Osteoblast (primary cell): ENCODE data around the gene MAP3K15. TPM values are rescaled to one million over a fixed set of nuclear protein-coding genes. Genes with fewer than 3 reads are reported as not detected.

Source experiments
- DNase-seq: peaks from one replicate; pipeline ENCODE4 v3.0.0; 2011; ENCODE audit warnings: low spot score, mixed read lengths; ENCODE audit not compliant: insufficient read length; ENCODE audit errors: missing footprints
- H2AFZ ChIP-seq: 2 replicates; pipeline ENCODE4 v1.6.0; 2011; ENCODE audit warnings: mild to moderate bottlenecking, low read length
- H3K27ac ChIP-seq: 2 replicates; pipeline ENCODE4 v1.5.1; 2011; ENCODE audit warnings: mild to moderate bottlenecking, low read depth, low read length, moderate library complexity
- H3K27me3 ChIP-seq: 2 replicates; pipeline ENCODE4 v1.6.0; 2012; ENCODE audit warnings: mild to moderate bottlenecking, control low read depth, inconsistent platforms, low read length, moderate library complexity; ENCODE audit not compliant: insufficient read depth
- H3K36me3 ChIP-seq: 2 replicates; pipeline ENCODE4 v1.5.1; 2011; ENCODE audit warnings: mild to moderate bottlenecking, low read length, control low read depth, moderate library complexity; ENCODE audit not compliant: insufficient read depth
- H3K4me1 ChIP-seq: 2 replicates; pipeline ENCODE4 v1.5.1; 2011; ENCODE audit warnings: mild to moderate bottlenecking, low read length, control low read depth, moderate library complexity; ENCODE audit not compliant: insufficient read depth
- H3K4me2 ChIP-seq: 2 replicates; pipeline ENCODE4 v1.6.0; 2011; ENCODE audit warnings: mild to moderate bottlenecking, low read length; ENCODE audit not compliant: insufficient read depth
- H3K4me3 ChIP-seq: fragments of 200-600 bp; sonication (generic); 3 replicates; pipeline ENCODE4 v1.5.1; 2012; ENCODE audit warnings: mild to moderate bottlenecking, low read length, inconsistent platforms; ENCODE audit not compliant: insufficient read depth
- H3K79me2 ChIP-seq: 2 replicates; pipeline ENCODE4 v1.6.0; 2012; ENCODE audit warnings: mild to moderate bottlenecking, low read length, control low read depth, inconsistent platforms; ENCODE audit not compliant: insufficient read depth
- H3K9me3 ChIP-seq: 2 replicates; pipeline ENCODE4 v1.5.1; 2011; ENCODE audit warnings: low read depth, low read length, control low read depth
- H4K20me1 ChIP-seq: 2 replicates; pipeline ENCODE4 v1.6.0; 2012; ENCODE audit warnings: mild to moderate bottlenecking, low read length, control low read depth; ENCODE audit not compliant: insufficient read depth
- CTCF ChIP-seq: IDR thresholded peaks from 2 replicates; pipeline ENCODE4 v1.5.1; 2011; ENCODE audit warnings: mild to moderate bottlenecking, low read depth, low read length, moderate library complexity; ENCODE audit errors: extremely low read depth
- total RNA-seq: library from RNA; depleted of rRNA; stranded (reverse); fragments of >200 nt; gene quantifications from 2 replicates; pipeline ENCODE4 v1.2.3, GENCODE V29; 2012

MAP3K15 gene
- total RNA-seq, 1 donor, result under 0.01 TPM

GRCh38 chrX:19563327-19563726 lies 48.0 kb upstream of the MAP3K15 start:
- Histone ChIP-seq H3K4me3 (no peak overlapping the region), H3K27ac (no peak overlapping the region), H3K4me2 (no peak overlapping the region), H3K36me3 (peaks cover 4% of the 10 kb centered on the region), H4K20me1 (no peaks in the 10 kb centered on the region), H3K27me3 (no peaks in the 10 kb centered on the region), H3K9me3 (no peaks in the 10 kb centered on the region), H2AFZ (no peak overlapping the region), H3K79me2 (no peaks in the 10 kb centered on the region), H3K4me1 (peaks cover 11% of the 10 kb centered on the region)
- no peak for TF ChIP-seq CTCF
- DNase-seq, result no peak

GRCh38 chrX:19560611-19561010 lies 45.3 kb upstream of the MAP3K15 start:
- TF ChIP-seq CTCF, result no peak
- no peaks in the 10 kb centered on the region for H3K9me3 ChIP-seq
- DNase-seq, result no peak
- peaks cover 4% of the 10 kb centered on the region for H3K36me3 ChIP-seq
- peaks cover 14% of the 10 kb centered on the region for H3K4me1 ChIP-seq
- H3K27me3 ChIP-seq, result no peaks in the 10 kb centered on the region
- H4K20me1 ChIP-seq, result no peaks in the 10 kb centered on the region
- no peaks in the 10 kb centered on the region for H3K79me2 ChIP-seq
- H2AFZ ChIP-seq, result no peak overlapping the region
- no peak overlapping the region for H3K4me2 ChIP-seq
- no peak overlapping the region for H3K4me3 ChIP-seq
- H3K27ac ChIP-seq, result no peak overlapping the region

GRCh38 chrX:19557822-19558221 lies 42.5 kb upstream of the MAP3K15 start:
- no peak overlapping the region for H3K27ac ChIP-seq
- no peak for TF ChIP-seq CTCF
- H2AFZ ChIP-seq, result no peak overlapping the region
- H3K79me2 ChIP-seq, result no peaks in the 10 kb centered on the region
- H4K20me1 ChIP-seq, result no peaks in the 10 kb centered on the region
- no peaks in the 10 kb centered on the region for H3K9me3 ChIP-seq
- H3K4me1 ChIP-seq, result peaks cover 17% of the 10 kb centered on the region
- no peak overlapping the region for H3K4me2 ChIP-seq
- peaks cover under 1% of the 10 kb centered on the region for H3K36me3 ChIP-seq
- no peak overlapping the region for H3K4me3 ChIP-seq
- H3K27me3 ChIP-seq, result no peaks in the 10 kb centered on the region
- no peak for DNase-seq

GRCh38 chrX:19556202-19556601 lies 40.9 kb upstream of the MAP3K15 start:
- Histone ChIP-seq H3K36me3 (no peaks in the 10 kb centered on the region), H3K27me3 (no peaks in the 10 kb centered on the region), H2AFZ (no peak overlapping the region), H3K4me1 (peaks cover 17% of the 10 kb centered on the region), H4K20me1 (no peaks in the 10 kb centered on the region), H3K4me3 (no peak overlapping the region), H3K27ac (no peak overlapping the region), H3K79me2 (no peaks in the 10 kb centered on the region), H3K9me3 (no peaks in the 10 kb centered on the region), H3K4me2 (no peak overlapping the region)
- DNase-seq, result no peak
- TF ChIP-seq CTCF, result no peak
